Prostate gland (tissue), 2 donors: ENCODE results near the gene CLSTN1.

Experiments
- POLR2A ChIP-seq: fragments of 450-650 bp; IDR thresholded peaks from one replicate; pipeline ENCODE4 v1.6.1; 2016; ENCODE audit warnings: antibody characterized with exemption, mild to moderate bottlenecking
- POLR2AphosphoS5 ChIP-seq: sonication (generic); formaldehyde crosslinking; IDR thresholded peaks from one replicate; pipeline ENCODE4 v1.6.1; 2017; ENCODE audit warnings: antibody characterized with exemption
- TF ChIP-seq, protein P1 (sequence below), 4 experiments: fragments of 200-600 bp in 2 of 4; fragments of 450-650 bp in 2 of 4; sonication (generic) in 2 of 4; IDR thresholded peaks; 1 replicate in 3 of 4; 2 replicates in 1 of 4; pipeline ENCODE4 v1.5.1; 2016 to 2019; ENCODE audit warnings: antibody characterized with exemption in 4 of 4, mild to moderate bottlenecking in 2 of 4, moderate library complexity in 2 of 4

DNA sequence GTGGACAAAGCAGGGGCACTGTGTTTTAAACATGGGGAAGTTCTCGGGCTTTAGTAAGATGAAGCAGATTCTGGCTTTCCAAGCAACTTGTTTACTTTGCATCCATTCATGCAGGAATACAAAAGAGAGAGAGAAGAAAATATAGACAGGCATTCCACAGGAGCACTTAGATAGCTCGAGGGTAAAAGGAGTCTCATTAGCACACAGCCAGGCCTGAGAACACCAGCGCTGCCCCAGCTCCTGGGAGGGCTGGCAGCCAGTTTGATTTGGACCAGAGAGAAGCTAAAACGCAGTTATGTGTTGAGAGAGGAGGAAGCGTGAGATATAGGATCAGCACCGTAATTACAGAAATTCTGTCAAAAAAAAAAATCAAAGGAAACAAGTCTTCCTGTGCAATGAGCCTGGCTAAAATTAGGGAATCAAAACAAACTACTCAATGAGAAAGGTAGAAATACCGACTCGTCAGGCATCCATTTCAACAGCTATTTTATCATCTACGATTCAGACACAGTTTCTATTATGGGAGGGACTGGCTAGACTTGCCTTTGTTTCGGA is 68.2 kb downstream of the CLSTN1 start:
- TF ChIP-seq, protein P1, sequence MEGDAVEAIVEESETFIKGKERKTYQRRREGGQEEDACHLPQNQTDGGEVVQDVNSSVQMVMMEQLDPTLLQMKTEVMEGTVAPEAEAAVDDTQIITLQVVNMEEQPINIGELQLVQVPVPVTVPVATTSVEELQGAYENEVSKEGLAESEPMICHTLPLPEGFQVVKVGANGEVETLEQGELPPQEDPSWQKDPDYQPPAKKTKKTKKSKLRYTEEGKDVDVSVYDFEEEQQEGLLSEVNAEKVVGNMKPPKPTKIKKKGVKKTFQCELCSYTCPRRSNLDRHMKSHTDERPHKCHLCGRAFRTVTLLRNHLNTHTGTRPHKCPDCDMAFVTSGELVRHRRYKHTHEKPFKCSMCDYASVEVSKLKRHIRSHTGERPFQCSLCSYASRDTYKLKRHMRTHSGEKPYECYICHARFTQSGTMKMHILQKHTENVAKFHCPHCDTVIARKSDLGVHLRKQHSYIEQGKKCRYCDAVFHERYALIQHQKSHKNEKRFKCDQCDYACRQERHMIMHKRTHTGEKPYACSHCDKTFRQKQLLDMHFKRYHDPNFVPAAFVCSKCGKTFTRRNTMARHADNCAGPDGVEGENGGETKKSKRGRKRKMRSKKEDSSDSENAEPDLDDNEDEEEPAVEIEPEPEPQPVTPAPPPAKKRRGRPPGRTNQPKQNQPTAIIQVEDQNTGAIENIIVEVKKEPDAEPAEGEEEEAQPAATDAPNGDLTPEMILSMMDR (IDR thresholded peaks at IDR 0.05), result no peak
- no peak for TF ChIP-seq POLR2A
- TF ChIP-seq POLR2AphosphoS5, result no peak
